ENCODE data around the gene SYS1.
A peak's percentile ranks its signal among the peaks of the same experiment; 100 is the strongest.

SYS1 gene

DNA sequence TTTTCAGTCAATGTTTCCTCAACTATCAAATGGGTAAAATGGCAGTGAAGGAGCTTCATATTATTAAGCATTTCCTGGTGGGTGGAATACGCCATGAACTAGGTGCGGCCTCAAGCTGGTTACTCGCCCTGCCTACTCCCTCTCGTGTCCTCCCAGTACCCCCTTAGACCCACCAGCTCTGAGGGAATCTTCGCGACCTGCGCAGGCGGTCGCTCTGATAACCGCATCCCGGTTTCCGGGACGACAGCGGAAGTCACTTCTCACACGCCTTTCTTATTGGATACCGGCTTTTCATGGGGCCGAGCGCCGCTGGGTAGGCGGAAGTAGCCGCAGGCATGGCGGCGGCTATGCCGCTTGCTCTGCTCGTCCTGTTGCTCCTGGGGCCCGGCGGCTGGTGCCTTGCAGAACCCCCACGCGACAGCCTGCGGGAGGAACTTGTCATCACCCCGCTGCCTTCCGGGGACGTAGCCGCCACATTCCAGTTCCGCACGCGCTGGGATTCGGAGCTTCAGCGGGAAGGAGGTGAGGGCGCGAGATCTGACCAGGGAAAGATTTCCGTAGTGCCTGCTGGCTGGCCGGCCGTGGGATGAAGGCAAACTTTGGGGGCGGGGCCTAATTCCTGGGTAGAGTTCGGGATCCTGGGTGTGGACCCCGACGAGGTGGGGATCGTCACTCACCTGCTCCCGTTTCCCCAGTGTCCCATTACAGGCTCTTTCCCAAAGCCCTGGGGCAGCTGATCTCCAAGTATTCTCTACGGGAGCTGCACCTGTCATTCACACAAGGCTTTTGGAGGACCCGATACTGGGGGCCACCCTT, 53.1 kb downstream of the SYS1 start, which contains the start of gene PIGT:
Gene PIGT, plus strand, starts transcription at position 320 of the 816 bp plus-strand sequence. Its CDS starts 16 bp downstream, at position 336.
- peak; percentile 80 for DNase-seq (ENCODE audit: low read depth)

DNA sequence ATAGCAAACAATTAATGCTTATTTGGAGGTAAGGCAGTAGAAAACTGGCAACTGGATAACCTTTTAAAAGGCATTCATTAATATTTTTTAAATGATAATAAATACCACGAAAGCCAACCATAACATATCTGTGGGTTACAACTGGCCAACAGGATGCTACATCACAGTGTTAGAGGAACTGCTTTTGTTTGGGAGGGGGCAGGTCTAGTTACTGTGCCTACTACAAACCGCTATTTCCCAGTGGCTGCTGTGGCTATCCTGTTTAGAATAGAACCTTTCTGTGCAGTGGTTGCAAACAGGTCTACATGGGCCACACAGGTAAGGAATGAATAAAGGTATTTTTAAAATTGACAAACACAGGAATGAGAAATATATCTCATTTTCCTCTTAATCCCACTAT, 54.0 kb downstream of the SYS1 start:
- DNase-seq (ENCODE audit: low read depth) = no peak

Data from iris pigment epithelial cell (primary cell).